Left lung (tissue), 10 donors: ENCODE results near the gene AFAP1L1. TPM values are rescaled to one million over a fixed set of nuclear protein-coding genes. Genes with fewer than 3 reads are reported as not detected.

ENCODE experiments used
- ATAC-seq: fragments of 200-7000 bp; cut with Tn5 transposase; one replicate; pipeline ENCODE4 v1.9.1; 2020; ENCODE audit warnings: moderate library complexity
- DNase-seq, 4 donors: peaks; one replicate each; pipeline ENCODE4 v3.0.0-alpha.2; 2013 to 2020
- H3K27ac ChIP-seq, 2 donors: fragments of 200-600 bp; sonication (generic) in 1 of 2; one replicate each; pipeline versions ENCODE4 v1.5.0 to v1.8.0; 2020 to 2021
- H3K27me3 ChIP-seq, 2 donors: fragments of 200-600 bp; sonication (generic) in 1 of 2; one replicate each; pipeline versions ENCODE4 v1.5.0 to v1.8.0; 2020 to 2021
- H3K36me3 ChIP-seq, 2 donors: fragments of 200-600 bp; sonication (generic) in 1 of 2; one replicate each; pipeline versions ENCODE4 v1.5.0 to v1.8.0; 2020 to 2021
- H3K4me1 ChIP-seq, 2 donors: fragments of 200-600 bp; one replicate each; pipeline ENCODE4 v1.8.0; 2021
- H3K4me3 ChIP-seq, 2 donors: fragments of 200-600 bp; sonication (generic) in 1 of 2; one replicate each; pipeline versions ENCODE4 v1.5.0 to v1.8.0; 2020 to 2021; ENCODE audit warnings: mild to moderate bottlenecking in 1 of 2
- H3K9me3 ChIP-seq, 2 donors: fragments of 200-600 bp; sonication (generic) in 1 of 2; one replicate each; pipeline versions ENCODE4 v1.5.0 to v1.8.0; 2020 to 2021
- CTCF ChIP-seq, 2 donors: fragments of 200-600 bp; sonication (generic) in 1 of 2; IDR thresholded peaks; one replicate each; pipeline versions ENCODE4 v1.5.0 to v1.8.0; 2021; ENCODE audit warnings: antibody characterized with exemption in 2 of 2
- intact Hi-C, 2 donors: fragments of 100-400 bp; cut with DNase I; formaldehyde crosslinking; loops; one replicate each; pipeline versions ENCODE4 v1.11.2 to v1.14.2; 2022
- polyA plus RNA-seq, 6 donors: library from polyadenylated mRNA; unstranded; fragments of 120-200 nt; gene quantifications; one replicate each; pipeline ENCODE4 v1.2.1, GENCODE V29; 2013; ENCODE audit not compliant: insufficient read length in 6 of 6
- total RNA-seq, 2 donors: library from RNA; stranded (reverse); fragmentation: NEBNext Ultra II Directional; extraction: Animal tissue kit (Norgen Biotek cat#: 25700); gene quantifications; one replicate each; pipeline ENCODE4 v1.2.1, GENCODE V29; 2021
- donor health status: DM: no; HTN: yes; CAD: no.
- donor health status: DM: no; HTN: no; CAD: no.

Gene AFAP1L1
- total and polyA plus RNA-seq, 8 donors, result 14.2 to 46.6 (median 40.6) TPM

GRCh38 chr5:149349382-149349781 lies 77.7 kb downstream of the AFAP1L1 start:
- Histone ChIP-seq H3K27me3 (no peaks in the 10 kb centered on the region), H3K36me3 (peaks cover 0 to 65% of the 10 kb centered on the region in 2 donors), H3K4me1 (peaks cover 0 to 44% of the 10 kb centered on the region in 2 donors), H3K27ac (peak overlapping the region in 1 of 2 donors; percentile 39), H3K9me3 (no peaks in the 10 kb centered on the region), H3K4me3 (no peak overlapping the region)
- intact Hi-C loops, result no loop called here
- DNase-seq (no peak), ATAC-seq (no peak)
- no peak for TF ChIP-seq CTCF (IDR thresholded peaks at IDR 0.05)

- Histone ChIP-seq H3K27me3 (no peaks in the 10 kb centered on the region), H3K4me3 (no peak overlapping the region), H3K9me3 (no peaks in the 10 kb centered on the region), H3K27ac (no peak overlapping the region), H3K4me1 (peaks cover 0 to 24% of the 10 kb centered on the region in 2 donors), H3K36me3 (peaks cover 0 to 80% of the 10 kb centered on the region in 2 donors)
- peak; percentile 61 for ATAC-seq
- intact Hi-C loops, result no loop called here
- TF ChIP-seq CTCF (IDR thresholded peaks at IDR 0.05), result no peak
- no peak for DNase-seq
Measured at GRCh38 chr5:149352169-149352568, 80.5 kb downstream of the AFAP1L1 start.

- Histone ChIP-seq H3K36me3 (peaks cover 0 to 70% of the 10 kb centered on the region in 2 donors), H3K27ac (no peak overlapping the region), H3K27me3 (no peaks in the 10 kb centered on the region), H3K4me3 (no peak overlapping the region), H3K9me3 (no peaks in the 10 kb centered on the region), H3K4me1 (peaks cover 3 to 19% of the 10 kb centered on the region in 2 donors)
- intact Hi-C loops, result no loop called here
- DNase-seq (no peak), ATAC-seq (no peak)
- no peak for TF ChIP-seq CTCF (IDR thresholded peaks at IDR 0.05)
Measured at GRCh38 chr5:149353911-149354310, 82.3 kb downstream of the AFAP1L1 start.

GRCh38 chr5:149355688-149356087 lies 84.0 kb downstream of the AFAP1L1 start:
- no peak for ATAC-seq
- intact Hi-C loops, result no loop called here

GRCh38 chr5:149356391-149356790 lies 84.7 kb downstream of the AFAP1L1 start:
- Histone ChIP-seq H3K9me3 (no peaks in the 10 kb centered on the region), H3K27me3 (no peaks in the 10 kb centered on the region), H3K4me3 (no peak overlapping the region), H3K4me1 (peaks cover 3 to 32% of the 10 kb centered on the region in 2 donors), H3K27ac (no peak overlapping the region), H3K36me3 (peaks cover 0 to 45% of the 10 kb centered on the region in 2 donors)
- ATAC-seq (no peak), DNase-seq (no peak)
- TF ChIP-seq CTCF (IDR thresholded peaks at IDR 0.05), result no peak
- intact Hi-C loops, result no loop called here

More at GRCh38 chr5:149355688-149356087, 84.0 kb downstream of the AFAP1L1 start:
- no peak overlapping the region for H3K4me3 ChIP-seq
- no peak overlapping the region for H3K27ac ChIP-seq
- peaks cover 3 to 31% of the 10 kb centered on the region in 2 donors for H3K4me1 ChIP-seq
- H3K9me3 ChIP-seq, result no peaks in the 10 kb centered on the region
- H3K36me3 ChIP-seq, result peaks cover 0 to 53% of the 10 kb centered on the region in 2 donors
- no peaks in the 10 kb centered on the region for H3K27me3 ChIP-seq
- TF ChIP-seq CTCF (IDR thresholded peaks at IDR 0.05), result no peak
- DNase-seq, result no peak
